GM10266 (cell line): ENCODE data around the gene TCOF1.

Experiments used
- DNase-seq: peaks from one replicate; pipeline ENCODE4 v3.0.0; 2012; ENCODE audit errors: extremely low spot score
- TF ChIP-seq, protein P1 (sequence below): IDR thresholded peaks from 2 replicates; pipeline ENCODE4 v1.5.1; 2012; ENCODE audit warnings: mild to moderate bottlenecking, low read depth; ENCODE audit not compliant: control insufficient read depth, insufficient read depth; ENCODE audit errors: missing control alignments

TCOF1 gene

DNA sequence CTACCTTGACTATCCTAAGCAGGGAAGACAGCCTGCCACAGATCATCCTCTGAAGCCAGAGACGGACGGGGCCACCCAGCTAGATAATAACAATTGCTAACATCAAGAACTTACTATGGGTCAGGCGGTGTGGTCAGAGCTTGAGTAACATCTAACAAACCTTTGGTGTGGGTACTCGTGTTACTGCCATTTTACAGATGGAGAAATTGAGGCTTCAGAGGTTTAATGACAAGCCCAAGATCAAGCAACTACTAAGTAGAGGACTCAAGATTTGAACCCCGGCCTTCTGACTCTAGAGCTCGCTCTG is 38.1 kb upstream of the TCOF1 start:
- no peak for DNase-seq
- TF ChIP-seq, protein P1, sequence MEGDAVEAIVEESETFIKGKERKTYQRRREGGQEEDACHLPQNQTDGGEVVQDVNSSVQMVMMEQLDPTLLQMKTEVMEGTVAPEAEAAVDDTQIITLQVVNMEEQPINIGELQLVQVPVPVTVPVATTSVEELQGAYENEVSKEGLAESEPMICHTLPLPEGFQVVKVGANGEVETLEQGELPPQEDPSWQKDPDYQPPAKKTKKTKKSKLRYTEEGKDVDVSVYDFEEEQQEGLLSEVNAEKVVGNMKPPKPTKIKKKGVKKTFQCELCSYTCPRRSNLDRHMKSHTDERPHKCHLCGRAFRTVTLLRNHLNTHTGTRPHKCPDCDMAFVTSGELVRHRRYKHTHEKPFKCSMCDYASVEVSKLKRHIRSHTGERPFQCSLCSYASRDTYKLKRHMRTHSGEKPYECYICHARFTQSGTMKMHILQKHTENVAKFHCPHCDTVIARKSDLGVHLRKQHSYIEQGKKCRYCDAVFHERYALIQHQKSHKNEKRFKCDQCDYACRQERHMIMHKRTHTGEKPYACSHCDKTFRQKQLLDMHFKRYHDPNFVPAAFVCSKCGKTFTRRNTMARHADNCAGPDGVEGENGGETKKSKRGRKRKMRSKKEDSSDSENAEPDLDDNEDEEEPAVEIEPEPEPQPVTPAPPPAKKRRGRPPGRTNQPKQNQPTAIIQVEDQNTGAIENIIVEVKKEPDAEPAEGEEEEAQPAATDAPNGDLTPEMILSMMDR: no peak

DNA sequence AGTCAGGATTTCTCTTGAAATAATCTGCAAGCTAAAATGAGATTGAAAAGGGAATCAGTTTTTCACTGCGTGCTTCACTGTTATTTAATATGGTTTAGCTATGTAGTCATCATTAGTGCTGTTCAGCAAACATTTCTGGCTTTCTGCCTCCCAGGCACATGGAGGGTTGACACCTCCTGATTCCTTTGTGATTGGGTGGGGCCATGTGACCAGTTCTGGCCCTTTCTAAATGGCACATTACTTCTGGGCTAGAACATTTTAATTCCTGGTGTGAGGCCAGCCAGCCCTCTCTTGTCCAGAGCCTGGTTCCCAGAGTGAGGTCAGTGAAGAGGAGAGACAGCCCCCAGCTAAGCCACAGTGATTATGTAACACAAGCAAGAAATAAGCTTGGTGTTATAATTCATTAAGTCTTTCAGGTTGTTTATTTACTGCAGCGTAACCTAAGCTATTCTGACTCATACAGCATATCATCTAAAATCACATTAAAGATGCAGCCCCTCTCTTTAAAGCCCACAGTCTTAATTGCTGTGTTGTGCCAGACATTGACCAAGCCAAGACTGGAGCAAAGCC is 37.4 kb upstream of the TCOF1 start:
- DNase-seq: no peak
- TF ChIP-seq, protein P1: no peak

DNA sequence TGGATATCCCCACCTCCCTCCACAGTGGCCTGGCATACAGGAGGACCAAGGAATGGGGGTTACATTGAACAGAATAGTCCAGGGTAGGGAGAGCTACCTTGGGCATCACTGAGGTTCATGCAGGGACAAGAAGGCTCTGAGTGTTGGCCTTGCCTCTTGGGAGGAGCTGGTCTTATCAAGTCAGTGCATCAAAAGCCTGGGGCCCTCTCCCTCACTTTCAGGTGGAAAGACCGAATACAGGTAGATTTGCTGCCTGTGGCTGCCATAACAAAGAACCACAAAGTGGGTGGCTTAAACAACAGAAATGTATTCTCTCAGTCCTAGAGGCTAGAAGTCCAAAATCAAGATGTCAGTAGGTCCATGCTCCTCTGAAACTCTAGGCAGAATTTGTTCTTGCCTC is 36.3 kb upstream of the TCOF1 start:
- TF ChIP-seq, protein P1: no peak
- DNase-seq: no peak

DNA sequence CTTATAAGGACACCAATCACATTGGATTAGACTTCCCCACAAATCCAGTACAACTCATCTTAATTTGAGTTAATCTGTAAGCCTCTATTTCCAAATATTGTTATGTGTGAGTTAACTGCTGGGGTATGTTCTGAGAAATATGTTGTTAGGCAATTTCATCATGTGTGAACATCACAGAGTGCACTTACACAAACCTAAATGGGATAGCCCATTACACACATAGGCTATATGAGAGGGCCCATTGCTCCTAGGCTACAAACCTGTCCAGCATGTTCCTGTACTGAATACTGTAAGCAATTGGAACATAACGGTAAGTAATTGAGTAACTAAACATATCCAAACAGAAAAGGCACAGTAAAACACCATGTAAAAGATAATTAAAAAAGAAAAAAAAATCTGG is 35.7 kb upstream of the TCOF1 start:
- TF ChIP-seq, protein P1: no peak
- DNase-seq: no peak

DNA sequence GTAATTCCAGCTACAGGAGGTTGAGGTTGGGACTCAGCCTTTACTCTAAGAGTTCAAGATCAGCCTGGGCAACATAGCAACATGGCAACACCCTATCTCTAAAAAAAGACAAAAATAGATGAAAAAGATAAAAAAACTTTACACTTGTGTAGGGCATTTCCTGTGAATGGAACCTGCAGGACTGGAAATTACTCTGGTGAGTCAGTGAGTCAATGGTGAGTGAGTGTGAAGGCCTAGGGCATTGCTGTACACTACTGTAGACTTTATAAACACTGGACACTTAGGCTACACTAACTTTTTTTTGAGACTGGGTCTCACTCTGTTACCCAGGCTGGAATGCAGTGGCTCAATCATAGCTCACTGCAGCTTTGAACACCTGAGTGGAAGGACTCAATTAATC is 35.3 kb upstream of the TCOF1 start:
- DNase-seq: no peak
- TF ChIP-seq, protein P1: no peak

DNA sequence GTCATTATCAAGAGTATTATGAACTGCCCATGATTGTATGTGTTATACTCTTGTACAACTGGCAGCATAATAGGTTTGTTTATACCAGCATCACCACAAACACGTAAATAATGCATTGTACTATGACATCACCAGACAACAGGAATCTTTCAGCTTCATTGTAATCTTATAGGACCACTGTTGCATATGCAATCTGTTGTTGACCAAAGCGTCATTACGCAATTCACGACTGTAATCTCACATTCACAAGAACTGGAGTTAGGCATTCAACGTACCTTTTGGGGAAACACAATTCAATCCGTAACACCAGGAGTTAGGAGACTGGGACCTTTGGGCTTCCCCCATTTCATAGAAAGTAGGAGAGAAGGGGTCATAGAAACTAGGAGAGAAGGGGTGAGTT is 34.4 kb upstream of the TCOF1 start:
- TF ChIP-seq, protein P1: no peak
- DNase-seq: no peak

DNA sequence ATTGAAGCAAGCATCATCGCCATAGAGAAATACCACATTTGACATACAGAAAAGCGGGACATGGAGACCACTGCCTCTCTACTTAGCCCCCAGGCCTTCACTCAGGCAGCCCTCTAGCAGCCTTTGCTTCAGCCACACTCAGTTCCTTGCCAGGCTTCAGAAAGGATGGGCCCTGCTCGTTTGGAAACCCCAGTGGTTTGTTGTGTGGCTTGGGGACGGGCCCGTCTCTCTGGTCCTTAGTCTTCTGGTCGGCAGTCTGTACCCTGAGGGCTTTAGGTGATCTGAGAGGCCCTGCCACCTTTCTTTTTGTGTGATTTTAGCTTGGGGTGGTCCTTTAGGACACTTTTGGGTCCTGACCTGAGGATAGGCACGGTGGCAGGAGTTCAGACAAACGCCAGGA is 33.7 kb upstream of the TCOF1 start:
- TF ChIP-seq, protein P1: no peak
- DNase-seq: no peak
